Uterus (tissue), 2 donors: ENCODE measurements around the gene UXS1.

ENCODE experiments used
- POLR2A ChIP-seq, 2 donors: fragments of 450-650 bp; IDR thresholded peaks; one replicate each; pipeline ENCODE4 v1.6.1; 2016; ENCODE audit warnings: antibody characterized with exemption in 2 of 2, mild to moderate bottlenecking in 1 of 2, moderate library complexity in 1 of 2
- TF ChIP-seq, protein P1 (sequence below), 4 experiments: fragments of 200-600 bp in 2 of 4; fragments of 450-650 bp in 2 of 4; sonication (generic) in 2 of 4; IDR thresholded peaks; one replicate each; pipeline ENCODE4 v1.5.1; 2016 to 2019; ENCODE audit warnings: antibody characterized with exemption in 4 of 4, mild to moderate bottlenecking in 2 of 4, moderate library complexity in 1 of 4

DNA sequence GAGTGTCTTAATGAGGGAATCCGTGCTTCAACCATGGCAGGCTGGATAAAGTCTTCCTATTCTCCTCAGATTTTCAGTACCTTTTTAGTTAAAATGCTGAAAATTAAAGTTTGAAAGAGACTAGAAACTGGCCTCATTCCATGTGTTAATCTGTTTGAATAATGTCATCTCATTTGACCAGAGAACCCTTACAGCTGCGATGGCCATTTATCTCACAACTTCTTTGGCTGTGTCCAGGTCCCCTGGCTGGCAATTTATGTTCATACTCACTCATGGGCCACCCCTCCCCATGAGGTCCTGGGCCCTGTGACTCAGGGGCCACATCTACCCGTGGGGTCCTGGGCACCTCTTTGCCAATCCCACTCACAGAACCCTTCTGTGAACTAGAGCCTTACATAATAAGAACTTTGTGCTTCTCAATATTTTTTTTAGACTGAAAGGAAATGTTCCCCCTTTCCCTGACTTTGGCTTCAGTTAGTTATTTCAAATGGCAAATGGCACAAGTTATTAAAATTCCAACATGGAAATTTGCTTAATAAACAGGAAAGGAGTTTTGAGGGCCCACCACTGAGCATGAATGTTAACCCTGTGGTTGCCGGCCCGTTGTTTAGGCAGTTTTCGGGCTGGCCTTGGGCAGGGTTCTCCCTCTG, 134.6 kb downstream of the UXS1 start:
- TF ChIP-seq, protein P1, sequence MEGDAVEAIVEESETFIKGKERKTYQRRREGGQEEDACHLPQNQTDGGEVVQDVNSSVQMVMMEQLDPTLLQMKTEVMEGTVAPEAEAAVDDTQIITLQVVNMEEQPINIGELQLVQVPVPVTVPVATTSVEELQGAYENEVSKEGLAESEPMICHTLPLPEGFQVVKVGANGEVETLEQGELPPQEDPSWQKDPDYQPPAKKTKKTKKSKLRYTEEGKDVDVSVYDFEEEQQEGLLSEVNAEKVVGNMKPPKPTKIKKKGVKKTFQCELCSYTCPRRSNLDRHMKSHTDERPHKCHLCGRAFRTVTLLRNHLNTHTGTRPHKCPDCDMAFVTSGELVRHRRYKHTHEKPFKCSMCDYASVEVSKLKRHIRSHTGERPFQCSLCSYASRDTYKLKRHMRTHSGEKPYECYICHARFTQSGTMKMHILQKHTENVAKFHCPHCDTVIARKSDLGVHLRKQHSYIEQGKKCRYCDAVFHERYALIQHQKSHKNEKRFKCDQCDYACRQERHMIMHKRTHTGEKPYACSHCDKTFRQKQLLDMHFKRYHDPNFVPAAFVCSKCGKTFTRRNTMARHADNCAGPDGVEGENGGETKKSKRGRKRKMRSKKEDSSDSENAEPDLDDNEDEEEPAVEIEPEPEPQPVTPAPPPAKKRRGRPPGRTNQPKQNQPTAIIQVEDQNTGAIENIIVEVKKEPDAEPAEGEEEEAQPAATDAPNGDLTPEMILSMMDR (IDR thresholded peaks at IDR 0.05): no peak
- TF ChIP-seq POLR2A (IDR thresholded peaks at IDR 0.05): no peak
